NCI-H2196 treated with DMSO at 0.1 percent for 48 hours (cell line): ENCODE results near the gene RBM33.
A peak's percentile ranks its signal among the peaks of the same experiment; 100 is the strongest.
"Not testable (repeated sequence)": the region's sequence is repeated elsewhere in the genome, so short reads cannot be mapped to it uniquely, and the experiment has no call there.

Experiments used
- DNase-seq: peaks from one replicate; lab custom pipeline; 2025; ENCODE audit not compliant: unreplicated experiment; lab: John Stamatoyannopoulos, UW

RBM33 gene

DNA sequence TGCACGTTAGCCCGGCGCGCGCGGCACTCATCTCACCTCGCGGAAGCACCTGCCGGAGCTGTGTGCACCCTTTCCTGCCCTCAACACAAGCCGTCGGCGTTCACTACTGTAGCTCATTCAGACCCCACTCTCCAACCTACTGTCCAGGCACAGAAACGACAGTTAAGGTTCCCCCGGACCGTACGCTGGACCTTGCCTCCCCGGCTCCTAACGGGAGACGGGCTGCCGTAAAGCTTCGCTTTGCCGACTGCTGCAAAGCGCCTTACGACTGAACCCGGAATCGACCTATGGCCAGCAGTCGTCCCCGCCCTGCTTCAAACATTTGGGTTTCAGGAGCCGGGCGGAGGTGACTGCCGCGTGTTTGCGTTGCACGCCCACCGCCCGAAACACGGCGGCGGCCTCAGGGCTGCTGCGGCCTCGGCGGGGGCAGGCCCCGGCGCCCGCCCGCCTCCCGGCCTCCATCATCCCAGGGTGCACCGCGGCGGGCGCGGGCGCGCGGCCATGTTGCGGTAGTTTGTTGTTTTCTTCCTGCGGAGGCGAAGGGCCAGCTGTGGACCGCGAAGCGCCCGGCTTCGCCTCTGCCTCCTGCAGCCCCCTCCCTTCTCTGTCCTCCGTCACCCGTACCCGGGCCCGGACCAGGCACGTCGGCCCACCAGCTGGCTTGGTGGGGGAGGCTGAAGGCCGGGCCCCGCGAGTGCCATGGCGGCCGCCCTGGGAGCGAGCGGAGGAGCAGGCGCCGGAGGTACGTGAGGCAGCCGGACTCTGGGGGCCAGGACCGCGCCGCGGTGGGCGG lies at the start of gene RBM33:
RBM33 (plus strand) TSS at position 484 of the 793 bp plus-strand sequence; CDS start at position 700, 216 bp downstream.
- DNase-seq, result peak; percentile 13

DNA sequence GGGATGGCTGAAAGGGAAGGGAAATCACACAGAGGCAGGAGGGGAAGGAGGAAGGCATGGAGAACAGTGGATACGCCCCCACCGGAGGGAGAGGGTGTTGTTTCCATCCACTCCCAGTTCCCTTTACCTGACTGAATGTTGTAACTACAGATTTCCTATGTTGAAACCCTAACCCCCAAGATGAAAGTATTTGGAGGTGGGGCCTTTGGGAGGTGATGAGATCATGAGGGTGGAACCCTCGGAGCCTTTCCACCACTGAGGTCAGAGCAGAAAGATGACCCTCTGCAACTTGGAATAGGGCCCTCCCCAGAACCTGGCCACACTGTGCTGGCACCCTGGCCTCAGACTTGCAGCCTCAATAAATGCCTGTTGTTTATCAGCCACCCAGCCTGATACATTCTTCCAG lies 49.5 kb upstream of the RBM33 start:
- no peak for DNase-seq

DNA sequence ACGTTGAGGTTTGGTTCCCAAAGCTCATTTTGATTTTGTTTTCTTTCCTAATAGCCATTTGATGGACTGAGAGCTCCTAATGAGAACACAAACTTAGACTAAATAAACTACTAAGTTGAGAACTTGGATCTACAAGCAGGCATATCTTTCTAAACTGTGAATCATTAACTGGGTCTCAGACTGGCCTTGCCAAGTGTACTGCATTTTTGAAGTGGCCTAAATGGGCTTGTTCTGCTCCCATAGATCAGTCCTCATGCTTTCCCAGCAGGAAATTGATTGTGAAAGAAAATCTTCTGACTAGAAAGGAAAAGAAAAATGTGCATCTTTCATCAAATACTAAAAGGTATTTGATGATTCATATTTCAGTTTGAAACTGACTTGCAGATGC lies 46.7 kb upstream of the RBM33 start:
- no peak for DNase-seq

GRCh38 chr7:155598810-155599210 lies 45.7 kb upstream of the RBM33 start:
- DNase-seq, result peak; percentile 6

DNA sequence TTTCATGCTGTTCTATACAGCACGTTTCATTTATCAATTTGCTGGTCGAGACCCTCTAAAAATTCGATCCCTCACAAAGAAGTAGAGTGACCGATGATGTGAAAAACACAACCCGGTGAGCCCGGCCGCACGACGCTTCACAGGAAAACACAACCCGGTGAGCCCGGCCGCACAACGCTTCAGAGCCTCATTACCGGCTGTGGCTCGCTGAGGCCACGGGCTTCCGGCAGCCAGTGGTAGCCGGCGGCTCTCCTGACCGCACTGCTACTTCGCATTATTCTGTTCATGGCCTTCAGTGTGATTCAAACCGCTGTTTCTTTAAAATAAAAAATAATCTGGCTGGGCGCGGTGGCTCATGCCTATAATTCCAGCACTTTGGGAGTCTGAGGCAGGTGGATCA lies 42.3 kb upstream of the RBM33 start:
- no peak for DNase-seq

DNA sequence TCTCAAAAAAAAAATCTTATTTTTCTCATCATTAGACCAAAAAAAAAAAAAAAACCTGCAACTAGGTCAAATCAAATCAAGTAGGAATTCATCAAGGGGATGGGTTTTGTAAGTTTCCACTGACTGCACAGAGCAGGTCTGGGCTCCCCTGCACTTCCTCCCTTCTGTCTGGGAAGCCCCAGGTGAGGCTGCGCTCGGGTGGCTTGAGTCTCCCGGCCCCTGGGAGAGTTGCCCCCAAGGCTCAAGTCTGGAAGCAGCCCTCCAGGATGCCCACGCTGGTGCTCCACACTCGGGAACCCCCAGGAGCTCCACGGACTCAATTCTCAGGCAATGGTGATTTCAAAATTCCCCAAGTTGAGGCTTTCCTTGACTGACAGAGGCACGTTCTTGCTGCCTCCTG lies 41.7 kb upstream of the RBM33 start:
- DNase-seq, result no peak

GRCh38 chr7:155603205-155603857 lies 41.1 kb upstream of the RBM33 start:
- no peak for DNase-seq

GRCh38 chr7:155603858-155604503 lies 40.5 kb upstream of the RBM33 start:
- DNase-seq, result no peak

GRCh38 chr7:155604504-155604997 lies 39.9 kb upstream of the RBM33 start:
- no peak for DNase-seq

- DNase-seq, result no peak
These were observed 35.3 kb upstream of the RBM33 start for GRCh38 chr7:155609185-155609584.

DNA sequence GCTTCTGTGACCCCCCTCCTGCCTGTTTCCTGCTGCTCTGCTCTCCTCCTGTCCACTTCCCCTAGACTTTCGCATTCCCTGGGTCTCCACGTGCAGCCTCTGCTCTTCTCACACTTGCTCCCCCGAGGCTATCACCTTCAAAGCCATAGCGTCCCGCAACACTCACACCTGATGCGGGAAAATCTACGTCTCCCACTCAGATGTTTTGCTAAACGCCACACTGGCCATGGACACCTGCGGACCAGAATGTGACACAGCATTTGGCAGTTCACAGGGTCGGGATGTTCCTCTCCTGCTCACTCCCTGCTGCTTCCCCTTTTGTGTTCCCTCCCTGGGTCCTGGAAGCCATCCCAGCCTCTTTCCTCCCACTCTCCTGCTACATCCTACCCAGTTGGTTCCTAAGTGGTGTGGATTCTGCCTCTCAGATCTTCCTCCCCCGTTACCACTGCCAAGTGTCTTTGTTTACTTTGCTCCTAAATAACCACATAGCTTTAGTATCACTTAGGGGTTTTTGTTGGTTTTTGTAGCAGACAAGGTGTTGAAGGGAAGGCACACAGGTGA lies 33.7 kb upstream of the RBM33 start:
- DNase-seq, result no peak

- DNase-seq, result no peak
These were observed 32.5 kb upstream of the RBM33 start for GRCh38 chr7:155611808-155612447.

DNA sequence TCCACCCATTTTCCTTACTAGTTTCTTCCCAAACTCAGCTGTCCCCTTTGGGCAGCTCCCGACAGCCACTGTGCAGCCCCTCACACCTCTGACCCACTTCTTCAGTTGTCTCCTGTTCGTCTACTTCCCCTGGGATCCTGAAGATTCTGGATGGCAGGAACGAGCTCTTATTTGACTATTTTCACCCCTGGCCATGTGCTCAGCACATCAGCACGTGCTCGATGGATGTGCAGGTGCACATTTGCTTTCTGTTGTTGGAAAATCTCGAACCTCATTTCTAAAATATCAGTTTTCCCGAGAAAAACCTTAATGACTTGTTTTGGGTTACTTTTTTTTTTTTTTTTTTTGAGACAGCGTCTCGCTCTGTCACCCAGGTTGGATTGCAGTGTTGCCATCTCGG lies 31.8 kb upstream of the RBM33 start:
- DNase-seq, result no peak

GRCh38 chr7:155615085-155615484 lies 29.4 kb upstream of the RBM33 start:
- not testable (repeated sequence) for DNase-seq

- no peak for DNase-seq
These were observed 25.5 kb upstream of the RBM33 start for GRCh38 chr7:155618708-155619633.

- DNase-seq, result no peak
These were observed 24.7 kb upstream of the RBM33 start for GRCh38 chr7:155619634-155620271.

DNA sequence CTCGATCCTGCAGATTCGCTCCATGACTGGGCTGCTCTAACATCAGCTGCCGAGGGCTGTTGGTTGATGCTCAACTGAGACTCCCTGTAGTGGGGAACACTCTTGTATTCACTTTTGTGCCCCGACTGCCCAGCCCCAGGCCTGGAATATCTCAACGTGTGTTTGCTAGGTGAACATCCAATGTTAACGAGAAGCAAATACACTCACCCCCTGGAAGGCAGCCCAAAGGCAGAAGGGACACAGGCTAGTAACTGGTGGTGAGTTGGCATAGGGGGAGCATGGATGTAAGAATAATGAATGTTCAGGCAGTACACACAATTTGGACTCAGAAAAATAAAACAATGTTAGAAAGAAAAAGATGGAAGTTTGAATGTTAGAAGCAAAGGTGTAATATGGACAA lies 24.0 kb upstream of the RBM33 start:
- no peak for DNase-seq

- DNase-seq, result no peak
These were observed 23.0 kb upstream of the RBM33 start for GRCh38 chr7:155621418-155621980.

DNA sequence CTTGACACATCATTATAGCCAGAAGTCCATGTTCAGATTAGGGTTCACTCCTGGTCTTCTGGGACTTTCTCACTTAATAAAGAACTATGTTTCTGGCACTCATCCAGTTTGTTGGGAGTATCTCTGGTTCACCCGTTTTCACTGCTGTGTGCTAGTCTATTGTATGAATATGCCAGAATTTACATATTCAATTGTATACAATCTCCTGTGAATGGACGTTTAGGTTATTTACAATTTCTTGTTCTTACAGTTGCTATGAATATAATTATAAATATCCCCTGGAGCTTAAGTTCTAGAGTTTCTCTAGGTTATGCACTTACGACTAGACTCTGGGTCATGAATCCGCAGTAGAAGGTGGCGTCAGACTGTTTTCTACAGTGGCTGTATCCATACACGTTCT lies 20.0 kb upstream of the RBM33 start:
- DNase-seq, result no peak
